HEK293 (cell line): ENCODE data around the gene KIAA0825.

Experiments
- BCL11B ChIP-seq: fragments of 450-650 bp; formaldehyde crosslinking; IDR thresholded peaks from 2 replicates; pipeline ENCODE4 v1.5.1; 2016; ENCODE audit warnings: low read depth, missing biosample characterization, missing genetic modification characterization
- FEZF1 ChIP-seq: fragments of 450-650 bp; formaldehyde crosslinking; IDR thresholded peaks from 2 replicates; pipeline ENCODE4 v1.5.1; 2016; ENCODE audit warnings: missing biosample characterization, missing genetic modification characterization
- HIC1 ChIP-seq: fragments of 450-650 bp; formaldehyde crosslinking; IDR thresholded peaks from 2 replicates; pipeline ENCODE4 v1.5.1; 2016; ENCODE audit warnings: missing biosample characterization, missing genetic modification characterization
- IKZF3 ChIP-seq: fragments of 450-650 bp; IDR thresholded peaks from 2 replicates; pipeline ENCODE4 v1.5.0; 2018; ENCODE audit warnings: missing biosample characterization, mild to moderate bottlenecking, missing genetic modification characterization, moderate library complexity
- KLF10 ChIP-seq: fragments of 450-650 bp; IDR thresholded peaks from 2 replicates; pipeline ENCODE4 v1.5.1; 2018; ENCODE audit warnings: missing biosample characterization, mild to moderate bottlenecking, missing genetic modification characterization
- KLF16 ChIP-seq: fragments of 450-650 bp; formaldehyde crosslinking; IDR thresholded peaks from 2 replicates; pipeline ENCODE4 v1.5.1; 2017; ENCODE audit warnings: missing biosample characterization, missing genetic modification characterization
- ZFHX2 ChIP-seq: fragments of 450-650 bp; formaldehyde crosslinking; conservative IDR thresholded peaks from 2 replicates; pipeline ENCODE4 v1.5.1; 2016; ENCODE audit warnings: missing biosample characterization, missing genetic modification characterization
- ZFP3 ChIP-seq: fragments of 450-650 bp; formaldehyde crosslinking; IDR thresholded peaks from 2 replicates; pipeline ENCODE4 v1.5.1; 2016; ENCODE audit warnings: low read depth, missing biosample characterization, missing genetic modification characterization
- ZIC2 ChIP-seq: fragments of 450-650 bp; formaldehyde crosslinking; IDR thresholded peaks from 2 replicates; pipeline ENCODE4 v1.5.1; 2016; ENCODE audit warnings: missing biosample characterization, missing genetic modification characterization
- ZNF10 ChIP-seq: fragments of 450-650 bp; formaldehyde crosslinking; IDR thresholded peaks from 2 replicates; pipeline ENCODE4 v1.5.1; 2017; ENCODE audit warnings: missing biosample characterization, missing genetic modification characterization
- ZNF133 ChIP-seq: fragments of 450-650 bp; formaldehyde crosslinking; IDR thresholded peaks from 2 replicates; pipeline ENCODE4 v1.5.1; 2016; ENCODE audit warnings: missing biosample characterization, missing genetic modification characterization
- ZNF184 ChIP-seq: fragments of 450-650 bp; IDR thresholded peaks from 2 replicates; pipeline ENCODE4 v1.5.1; 2018; ENCODE audit warnings: missing biosample characterization, mild to moderate bottlenecking, missing genetic modification characterization
- ZNF19 ChIP-seq: fragments of 450-650 bp; formaldehyde crosslinking; IDR thresholded peaks from 2 replicates; pipeline ENCODE4; 2016; ENCODE audit warnings: missing biosample characterization, missing genetic modification characterization, low read depth
- ZNF24 ChIP-seq: fragments of 450-650 bp; formaldehyde crosslinking; IDR thresholded peaks from 2 replicates; pipeline ENCODE4 v1.5.1; 2016; ENCODE audit warnings: missing biosample characterization, missing genetic modification characterization
- ZNF366 ChIP-seq: fragments of 450-650 bp; formaldehyde crosslinking; conservative IDR thresholded peaks from 2 replicates; pipeline ENCODE4 v1.5.1; 2016; ENCODE audit warnings: missing biosample characterization, missing genetic modification characterization
- ZNF426 ChIP-seq: fragments of 450-650 bp; formaldehyde crosslinking; IDR thresholded peaks from 2 replicates; pipeline ENCODE4 v1.5.1; 2017; ENCODE audit warnings: missing biosample characterization, missing genetic modification characterization, mild to moderate bottlenecking, inconsistent platforms, moderate library complexity
- ZNF530 ChIP-seq: fragments of 450-650 bp; formaldehyde crosslinking; IDR thresholded peaks from 2 replicates; pipeline ENCODE4 v1.5.1; 2016; ENCODE audit warnings: low read depth, missing biosample characterization, missing genetic modification characterization
- ZNF544 ChIP-seq: fragments of 450-650 bp; formaldehyde crosslinking; IDR thresholded peaks from 2 replicates; pipeline ENCODE4 v1.5.0; 2017; ENCODE audit warnings: missing biosample characterization, missing genetic modification characterization
- ZNF548 ChIP-seq: fragments of 450-650 bp; formaldehyde crosslinking; IDR thresholded peaks from 2 replicates; pipeline ENCODE4 v1.5.1; 2016; ENCODE audit warnings: missing biosample characterization, missing genetic modification characterization
- ZNF561 ChIP-seq: fragments of 450-650 bp; IDR thresholded peaks from 2 replicates; pipeline ENCODE4 v1.5.1; 2018; ENCODE audit warnings: missing biosample characterization, missing genetic modification characterization, borderline replicate concordance
- ZNF571 ChIP-seq: fragments of 450-650 bp; formaldehyde crosslinking; IDR thresholded peaks from 2 replicates; pipeline ENCODE4 v1.5.0; 2017; ENCODE audit warnings: missing biosample characterization, missing genetic modification characterization
- ZNF610 ChIP-seq: fragments of 450-650 bp; formaldehyde crosslinking; IDR thresholded peaks from 2 replicates; pipeline ENCODE4 v1.5.1; 2016; ENCODE audit warnings: missing biosample characterization, missing genetic modification characterization, borderline replicate concordance
- ZNF621 ChIP-seq: fragments of 450-650 bp; formaldehyde crosslinking; IDR thresholded peaks from 2 replicates; pipeline ENCODE4 v1.5.1; 2017; ENCODE audit warnings: missing biosample characterization, missing genetic modification characterization
- ZNF654 ChIP-seq: fragments of 450-650 bp; formaldehyde crosslinking; IDR thresholded peaks from 2 replicates; pipeline ENCODE4 v1.5.1; 2016; ENCODE audit warnings: low read depth, missing biosample characterization, missing genetic modification characterization
- ZNF658 ChIP-seq: fragments of 450-650 bp; formaldehyde crosslinking; IDR thresholded peaks from 2 replicates; pipeline ENCODE4; 2016; ENCODE audit warnings: missing biosample characterization, missing genetic modification characterization
- ZNF707 ChIP-seq: fragments of 450-650 bp; formaldehyde crosslinking; IDR thresholded peaks from 2 replicates; pipeline ENCODE4 v1.5.1; 2016; ENCODE audit warnings: missing biosample characterization, missing genetic modification characterization
- ZNF747 ChIP-seq: fragments of 450-650 bp; formaldehyde crosslinking; IDR thresholded peaks from 2 replicates; pipeline ENCODE4 v1.5.1; 2016; ENCODE audit warnings: missing biosample characterization, missing genetic modification characterization
- ZNF791 ChIP-seq: fragments of 450-650 bp; formaldehyde crosslinking; IDR thresholded peaks from 2 replicates; pipeline ENCODE4 v1.5.1; 2016; ENCODE audit warnings: missing biosample characterization, missing genetic modification characterization
- ZSCAN23 ChIP-seq: fragments of 450-650 bp; formaldehyde crosslinking; IDR thresholded peaks from 2 replicates; pipeline ENCODE4 v1.5.1; 2016; ENCODE audit warnings: missing biosample characterization, missing genetic modification characterization
- TF ChIP-seq, protein P1 (sequence below): fragments of 450-650 bp; formaldehyde crosslinking; IDR thresholded peaks from 2 replicates; pipeline ENCODE4 v1.5.1; 2016; ENCODE audit warnings: missing biosample characterization, missing genetic modification characterization, borderline replicate concordance
- TF ChIP-seq, protein P2 (sequence below): fragments of 450-650 bp; formaldehyde crosslinking; IDR thresholded peaks from 2 replicates; pipeline ENCODE4 v1.5.0; 2017; ENCODE audit warnings: missing biosample characterization, missing genetic modification characterization, borderline replicate concordance
- TF ChIP-seq, protein P3 (sequence below): fragments of 450-650 bp; formaldehyde crosslinking; IDR thresholded peaks from 2 replicates; pipeline ENCODE4 v1.5.1; 2016; ENCODE audit warnings: missing biosample characterization, missing genetic modification characterization

The KIAA0825 gene

GRCh38 chr5:94618493-94619328, at the start of gene KIAA0825, which contains the start of gene SLF1 (continued):
- TF ChIP-seq BCL11B (tag by site-specific recombination) (no peak), ZNF747 (tag by site-specific recombination) (no peak), KLF16 (no peak), ZNF621 (tag by site-specific recombination) (no peak), ZNF610 (tag by site-specific recombination) (peak; percentile 81), ZNF561 (tag by site-specific recombination) (peak; percentile 44; the same call in 1 of the 2 replicates), ZNF544 (tag by site-specific recombination) (no peak), ZNF366 (tag by site-specific recombination) (no peak), IKZF3 (tag by site-specific recombination) (peak; percentile 29), ZSCAN23 (tag by site-specific recombination) (no peak), ZNF24 (tag by site-specific recombination) (no peak; the same call in 1 of the 2 replicates), ZNF10 (no peak), ZNF530 (tag by site-specific recombination) (no peak), ZNF426 (tag by site-specific recombination) (no peak), ZNF707 (no peak), ZNF19 (no peak), ZNF571 (no peak), FEZF1 (tag by site-specific recombination) (0 out of 2 replicates have a peak, but pooled peaks have one; percentile 42), ZNF658 (no peak), HIC1 (no peak), ZNF791 (tag by site-specific recombination) (no peak), ZNF184 (tag by site-specific recombination) (no peak), KLF10 (tag by site-specific recombination) (no peak), ZNF133 (tag by site-specific recombination) (no peak), ZFHX2 (tag by site-specific recombination) (peak; percentile 11; the same call in 1 of the 2 replicates), ZNF548 (tag by site-specific recombination) (no peak), ZNF654 (tag by site-specific recombination) (no peak), ZIC2 (0 out of 2 replicates have a peak, but pooled peaks have one; percentile 38), ZFP3 (tag by site-specific recombination) (no peak)
- TF ChIP-seq, protein P1, sequence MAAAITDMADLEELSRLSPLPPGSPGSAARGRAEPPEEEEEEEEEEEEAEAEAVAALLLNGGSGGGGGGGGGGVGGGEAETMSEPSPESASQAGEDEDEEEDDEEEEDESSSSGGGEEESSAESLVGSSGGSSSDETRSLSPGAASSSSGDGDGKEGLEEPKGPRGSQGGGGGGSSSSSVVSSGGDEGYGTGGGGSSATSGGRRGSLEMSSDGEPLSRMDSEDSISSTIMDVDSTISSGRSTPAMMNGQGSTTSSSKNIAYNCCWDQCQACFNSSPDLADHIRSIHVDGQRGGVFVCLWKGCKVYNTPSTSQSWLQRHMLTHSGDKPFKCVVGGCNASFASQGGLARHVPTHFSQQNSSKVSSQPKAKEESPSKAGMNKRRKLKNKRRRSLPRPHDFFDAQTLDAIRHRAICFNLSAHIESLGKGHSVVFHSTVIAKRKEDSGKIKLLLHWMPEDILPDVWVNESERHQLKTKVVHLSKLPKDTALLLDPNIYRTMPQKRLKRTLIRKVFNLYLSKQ: no peak
- TF ChIP-seq, protein P2, sequence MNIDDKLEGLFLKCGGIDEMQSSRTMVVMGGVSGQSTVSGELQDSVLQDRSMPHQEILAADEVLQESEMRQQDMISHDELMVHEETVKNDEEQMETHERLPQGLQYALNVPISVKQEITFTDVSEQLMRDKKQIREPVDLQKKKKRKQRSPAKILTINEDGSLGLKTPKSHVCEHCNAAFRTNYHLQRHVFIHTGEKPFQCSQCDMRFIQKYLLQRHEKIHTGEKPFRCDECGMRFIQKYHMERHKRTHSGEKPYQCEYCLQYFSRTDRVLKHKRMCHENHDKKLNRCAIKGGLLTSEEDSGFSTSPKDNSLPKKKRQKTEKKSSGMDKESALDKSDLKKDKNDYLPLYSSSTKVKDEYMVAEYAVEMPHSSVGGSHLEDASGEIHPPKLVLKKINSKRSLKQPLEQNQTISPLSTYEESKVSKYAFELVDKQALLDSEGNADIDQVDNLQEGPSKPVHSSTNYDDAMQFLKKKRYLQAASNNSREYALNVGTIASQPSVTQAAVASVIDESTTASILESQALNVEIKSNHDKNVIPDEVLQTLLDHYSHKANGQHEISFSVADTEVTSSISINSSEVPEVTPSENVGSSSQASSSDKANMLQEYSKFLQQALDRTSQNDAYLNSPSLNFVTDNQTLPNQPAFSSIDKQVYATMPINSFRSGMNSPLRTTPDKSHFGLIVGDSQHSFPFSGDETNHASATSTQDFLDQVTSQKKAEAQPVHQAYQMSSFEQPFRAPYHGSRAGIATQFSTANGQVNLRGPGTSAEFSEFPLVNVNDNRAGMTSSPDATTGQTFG: no peak
- TF ChIP-seq, protein P3, sequence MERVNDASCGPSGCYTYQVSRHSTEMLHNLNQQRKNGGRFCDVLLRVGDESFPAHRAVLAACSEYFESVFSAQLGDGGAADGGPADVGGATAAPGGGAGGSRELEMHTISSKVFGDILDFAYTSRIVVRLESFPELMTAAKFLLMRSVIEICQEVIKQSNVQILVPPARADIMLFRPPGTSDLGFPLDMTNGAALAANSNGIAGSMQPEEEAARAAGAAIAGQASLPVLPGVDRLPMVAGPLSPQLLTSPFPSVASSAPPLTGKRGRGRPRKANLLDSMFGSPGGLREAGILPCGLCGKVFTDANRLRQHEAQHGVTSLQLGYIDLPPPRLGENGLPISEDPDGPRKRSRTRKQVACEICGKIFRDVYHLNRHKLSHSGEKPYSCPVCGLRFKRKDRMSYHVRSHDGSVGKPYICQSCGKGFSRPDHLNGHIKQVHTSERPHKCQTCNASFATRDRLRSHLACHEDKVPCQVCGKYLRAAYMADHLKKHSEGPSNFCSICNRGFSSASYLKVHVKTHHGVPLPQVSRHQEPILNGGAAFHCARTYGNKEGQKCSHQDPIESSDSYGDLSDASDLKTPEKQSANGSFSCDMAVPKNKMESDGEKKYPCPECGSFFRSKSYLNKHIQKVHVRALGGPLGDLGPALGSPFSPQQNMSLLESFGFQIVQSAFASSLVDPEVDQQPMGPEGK (tag by site-specific recombination): peak; percentile 65
